ENCODE measurements around the gene EZH1.

Gene EZH1

DNA sequence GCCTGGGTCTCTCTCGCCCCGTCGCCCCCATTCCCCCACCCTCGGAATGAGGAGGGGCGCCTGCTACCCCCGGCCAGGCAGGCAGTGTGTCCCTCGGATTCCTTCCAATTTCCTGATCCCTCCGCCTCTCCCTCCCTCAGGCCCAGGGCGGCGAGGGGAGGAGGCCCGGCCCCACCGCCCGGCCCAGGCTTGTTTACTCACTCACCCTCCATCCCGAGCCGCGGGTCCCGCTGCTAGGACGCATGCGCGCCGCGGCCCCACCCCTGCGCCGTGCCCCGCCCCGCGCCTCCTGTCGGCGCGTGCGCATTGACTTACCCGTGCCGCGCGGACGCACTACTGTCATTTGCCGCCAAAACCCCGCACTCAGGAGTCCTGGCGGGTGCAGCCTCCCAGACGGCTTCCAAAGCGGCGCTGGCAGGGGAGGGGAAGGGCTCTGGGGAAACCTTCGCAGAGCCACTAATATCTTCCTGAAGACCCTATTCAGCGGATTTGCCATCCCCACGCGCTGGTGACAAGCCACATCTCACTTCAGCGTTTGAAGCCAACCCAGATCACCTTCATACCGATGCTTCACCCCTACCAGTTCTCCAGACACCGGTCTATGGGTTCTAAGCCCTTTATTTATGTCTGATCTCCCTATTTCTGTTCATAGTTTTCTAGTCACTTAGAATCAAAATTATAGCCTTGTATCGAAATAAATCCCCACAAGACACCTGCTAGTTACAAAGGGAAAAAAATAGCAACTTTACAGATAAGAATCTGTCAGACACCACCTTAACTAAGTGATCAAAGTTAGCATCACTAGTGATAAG, at the start of gene EZH1:
TSS of gene EZH1 (minus strand) at position 235 of the 812 bp plus-strand sequence. CDS start 16,099 bp downstream, outside the sequence.
- FAIRE-seq (peak; percentile 100), DNase-seq (ENCODE audit: insufficient read length, low spot score) (peak; percentile 100)

- no peak for DNase-seq (ENCODE audit: insufficient read length, low spot score)
- FAIRE-seq = no peak
Observed at GRCh38 chr17:42792545-42792944, 47.7 kb upstream of the EZH1 start.

- no peak for DNase-seq (ENCODE audit: insufficient read length, low spot score)
Observed at GRCh38 chr17:42791948-42792347, 47.1 kb upstream of the EZH1 start.

GRCh38 chr17:42787266-42787665, 42.4 kb upstream of the EZH1 start:
- FAIRE-seq = no peak

More at GRCh38 chr17:42791948-42792347, 47.1 kb upstream of the EZH1 start:
- no peak for FAIRE-seq

GRCh38 chr17:42784811-42785592, 40.2 kb upstream of the EZH1 start:
- FAIRE-seq (no peak), DNase-seq (ENCODE audit: insufficient read length, low spot score) (no peak)

More at GRCh38 chr17:42787266-42787665, 42.4 kb upstream of the EZH1 start:
- no peak for DNase-seq (ENCODE audit: insufficient read length, low spot score)

DNA sequence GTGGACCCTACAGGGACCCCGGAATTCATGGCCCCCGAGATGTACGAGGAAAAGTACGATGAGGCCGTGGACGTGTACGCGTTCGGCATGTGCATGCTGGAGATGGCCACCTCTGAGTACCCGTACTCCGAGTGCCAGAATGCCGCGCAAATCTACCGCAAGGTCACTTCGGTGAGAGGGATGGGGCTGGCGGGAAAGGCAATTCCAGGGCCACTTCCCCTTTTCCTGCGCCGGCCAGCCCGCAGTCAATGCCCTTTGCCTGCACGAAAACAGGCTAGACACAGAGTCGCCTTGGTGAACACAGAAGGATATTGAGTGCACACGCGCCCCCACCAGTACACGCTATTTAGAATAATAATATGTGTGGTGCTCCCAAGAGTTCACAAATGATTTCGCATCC, 39.6 kb upstream of the EZH1 start:
- DNase-seq (ENCODE audit: insufficient read length, low spot score) = no peak
- no peak for FAIRE-seq

GRCh38 chr17:42783791-42784138, 38.9 kb upstream of the EZH1 start:
- DNase-seq (ENCODE audit: insufficient read length, low spot score) = no peak

DNA sequence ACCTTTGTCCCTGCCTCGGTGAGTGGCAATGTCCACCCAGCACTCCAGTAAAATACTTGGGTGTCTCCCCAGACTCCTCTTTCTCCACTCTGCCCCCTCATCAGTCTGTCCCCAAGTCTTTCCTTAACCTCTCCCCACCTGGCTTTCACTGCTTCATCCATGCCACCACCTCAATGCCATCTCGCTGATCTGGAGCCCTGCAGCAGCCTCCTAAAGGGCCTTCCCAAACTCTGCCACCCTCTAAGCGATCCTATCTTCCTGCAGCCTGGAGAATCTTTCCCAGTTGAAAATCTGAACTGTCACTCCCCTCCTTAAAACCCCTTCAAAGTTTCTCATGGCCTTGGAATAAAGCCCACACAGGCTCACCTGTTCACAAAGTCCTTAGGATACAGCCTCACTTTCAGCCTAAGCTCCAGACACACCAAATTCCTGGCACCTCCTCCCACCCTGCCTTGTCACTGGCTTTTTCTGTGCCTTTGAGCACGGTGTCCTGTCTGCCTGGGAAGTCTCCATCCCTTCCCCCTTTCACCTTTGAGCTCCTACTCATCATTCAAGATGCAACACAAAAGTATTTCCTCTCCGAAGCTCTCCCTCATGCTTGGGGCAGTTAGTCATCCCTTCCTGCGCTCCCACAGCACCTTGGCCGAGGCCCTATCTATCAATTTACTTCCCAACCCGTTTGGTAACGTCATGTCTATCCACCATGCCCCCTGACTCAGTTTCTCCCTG, 38.4 kb upstream of the EZH1 start:
- DNase-seq (ENCODE audit: insufficient read length, low spot score) = peak; percentile 71

More at GRCh38 chr17:42783791-42784138, 38.9 kb upstream of the EZH1 start:
- FAIRE-seq = no peak

GRCh38 chr17:42782166-42783061, 37.6 kb upstream of the EZH1 start:
- FAIRE-seq = peak; percentile 77
- DNase-seq (ENCODE audit: insufficient read length, low spot score) = peak; percentile 22

More for the DNA sequence above, 38.4 kb upstream of the EZH1 start:
- FAIRE-seq = peak; percentile 92

DNA sequence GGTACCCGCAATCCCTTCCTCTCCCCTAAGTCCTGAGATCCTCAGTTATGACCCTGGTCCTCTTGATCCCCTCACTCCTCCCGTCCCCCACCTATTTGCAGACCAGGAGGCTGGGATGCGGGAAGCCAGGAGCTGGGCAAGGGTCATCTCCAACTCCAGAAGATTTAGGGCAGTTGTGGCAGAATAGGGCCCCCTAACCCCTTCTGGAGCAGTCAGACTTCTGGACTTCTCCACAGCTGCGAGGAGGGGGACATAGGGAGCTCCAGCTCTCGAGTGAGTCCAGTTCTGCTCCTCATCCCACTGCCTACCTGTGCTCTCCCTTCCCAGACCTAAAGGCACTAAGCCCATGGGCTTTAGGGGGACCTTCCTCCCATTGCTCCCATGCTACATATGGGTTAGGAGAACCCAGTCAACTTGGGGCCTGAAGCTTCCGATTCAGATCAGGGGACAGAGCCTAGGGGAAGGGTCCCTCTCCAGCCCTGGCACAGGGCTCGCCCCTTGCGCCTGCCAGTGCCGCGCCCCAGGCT, 36.9 kb upstream of the EZH1 start:
- no peak for DNase-seq (ENCODE audit: insufficient read length, low spot score)
- peak; percentile 80 for FAIRE-seq

- DNase-seq (ENCODE audit: insufficient read length, low spot score) = peak; percentile 28
- FAIRE-seq = peak; percentile 86
Observed at GRCh38 chr17:42780851-42781638, 36.2 kb upstream of the EZH1 start.

GRCh38 chr17:42779936-42780850, 35.4 kb upstream of the EZH1 start, which contains the start of gene WNK4:
Gene WNK4, plus strand, starts transcription at chr17:42780610. Its CDS starts 89 bp downstream, at chr17:42780699.
- peak; percentile 93 for FAIRE-seq
- DNase-seq (ENCODE audit: insufficient read length, low spot score) = peak; percentile 83

GRCh38 chr17:42779304-42779935, 34.6 kb upstream of the EZH1 start:
- DNase-seq (ENCODE audit: insufficient read length, low spot score) (peak; percentile 45), FAIRE-seq (peak; percentile 70)

- no peak for DNase-seq (ENCODE audit: insufficient read length, low spot score)
- FAIRE-seq = no peak
Observed at GRCh38 chr17:42778570-42778969, 33.7 kb upstream of the EZH1 start.

GRCh38 chr17:42775534-42776098, 30.8 kb upstream of the EZH1 start:
- no peak for FAIRE-seq
- no peak for DNase-seq (ENCODE audit: insufficient read length, low spot score)

DNA sequence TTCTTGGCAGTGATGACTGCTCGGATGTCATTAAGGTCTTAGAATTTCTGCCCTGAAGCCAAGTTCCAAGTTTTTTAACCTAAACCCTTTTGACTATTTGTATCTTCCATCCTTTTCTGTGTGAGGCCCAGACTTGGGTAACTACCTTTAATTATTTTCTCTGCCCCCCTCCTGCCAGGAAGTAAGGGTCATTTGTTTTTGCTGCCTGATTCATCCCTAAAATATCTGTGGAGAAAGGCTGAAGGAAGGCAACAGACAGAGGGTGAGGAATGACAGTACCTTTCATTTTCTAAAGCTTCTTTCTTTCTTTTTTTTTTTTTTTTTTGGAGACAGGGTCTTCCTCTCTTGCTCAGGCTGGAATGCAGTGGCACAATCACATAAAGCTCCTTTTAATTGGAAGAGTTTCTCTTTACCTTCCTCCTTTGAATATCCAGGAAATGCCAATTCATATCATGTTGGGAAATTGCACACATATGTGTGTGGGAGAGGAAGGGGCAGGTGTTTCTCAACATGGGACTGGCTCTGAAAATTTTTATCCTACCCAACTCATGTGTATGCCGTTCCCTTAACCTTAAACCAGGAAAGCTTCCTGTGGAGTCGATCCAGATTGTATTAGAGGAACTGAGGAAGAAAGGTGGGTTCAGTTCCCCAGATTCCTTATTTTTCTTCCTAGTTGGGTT, 29.4 kb upstream of the EZH1 start:
- DNase-seq (ENCODE audit: insufficient read length, low spot score) (no peak), FAIRE-seq (no peak)

Measured in HTR-8/SVneo (cell line).